GM21723 (cell line): ENCODE measurements around the gene LHX1.

ENCODE experiments used
- ATAC-seq: cut with Tn5 transposase; IDR thresholded peaks from one replicate; pipeline ENCODE4 v1.9.1; 2021; ENCODE audit warnings: mild to moderate bottlenecking, moderate library complexity; ENCODE audit not compliant: unreplicated experiment

LHX1 gene

GRCh38 chr17:36937001-36937958, at the start of gene LHX1:
LHX1 (plus strand) TSS chr17:36937475; CDS start chr17:36938198, 723 bp downstream.
- ATAC-seq = no peak

- no peak for ATAC-seq
Observed at GRCh38 chr17:36888236-36888951, 48.9 kb upstream of the LHX1 start.

- ATAC-seq = no peak
Observed at GRCh38 chr17:36889770-36890349, 47.4 kb upstream of the LHX1 start.

DNA sequence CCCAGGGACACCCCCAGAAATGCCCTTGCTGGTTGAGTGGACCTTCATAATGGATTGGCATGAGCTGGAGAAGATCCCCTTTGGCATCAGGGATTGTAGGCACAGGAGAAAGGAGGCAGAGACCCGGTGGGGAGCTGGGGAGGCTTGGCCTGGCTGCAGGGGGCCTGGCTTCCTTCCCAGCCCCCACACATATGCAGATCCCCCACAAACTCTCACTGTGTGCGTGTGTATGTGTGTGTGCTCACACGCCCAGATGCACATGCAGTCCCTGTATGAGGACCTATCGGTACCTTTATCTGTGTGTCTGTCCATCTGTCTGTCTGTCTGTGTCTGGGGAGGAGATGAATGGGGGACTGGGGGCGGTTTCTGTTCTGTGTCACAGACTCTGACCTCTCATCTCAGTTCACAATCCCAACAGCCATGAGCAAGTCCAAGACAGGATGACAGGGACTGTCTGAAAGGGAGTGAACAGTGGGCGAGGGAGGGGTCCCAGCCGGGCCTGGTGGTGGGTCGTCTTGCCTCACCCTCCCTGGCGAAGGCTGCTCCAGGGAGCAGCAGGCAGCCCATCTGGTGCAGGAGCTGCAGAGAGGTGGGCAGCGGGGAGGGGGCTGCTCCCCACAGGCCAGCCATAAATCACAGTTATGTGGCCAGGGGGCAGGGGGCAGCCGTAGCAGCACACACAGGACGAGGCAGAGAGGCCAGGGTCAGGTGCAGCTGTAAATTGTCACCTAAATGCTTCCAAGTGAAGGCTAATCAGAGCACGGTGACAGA, 46.7 kb upstream of the LHX1 start:
- ATAC-seq = no peak

DNA sequence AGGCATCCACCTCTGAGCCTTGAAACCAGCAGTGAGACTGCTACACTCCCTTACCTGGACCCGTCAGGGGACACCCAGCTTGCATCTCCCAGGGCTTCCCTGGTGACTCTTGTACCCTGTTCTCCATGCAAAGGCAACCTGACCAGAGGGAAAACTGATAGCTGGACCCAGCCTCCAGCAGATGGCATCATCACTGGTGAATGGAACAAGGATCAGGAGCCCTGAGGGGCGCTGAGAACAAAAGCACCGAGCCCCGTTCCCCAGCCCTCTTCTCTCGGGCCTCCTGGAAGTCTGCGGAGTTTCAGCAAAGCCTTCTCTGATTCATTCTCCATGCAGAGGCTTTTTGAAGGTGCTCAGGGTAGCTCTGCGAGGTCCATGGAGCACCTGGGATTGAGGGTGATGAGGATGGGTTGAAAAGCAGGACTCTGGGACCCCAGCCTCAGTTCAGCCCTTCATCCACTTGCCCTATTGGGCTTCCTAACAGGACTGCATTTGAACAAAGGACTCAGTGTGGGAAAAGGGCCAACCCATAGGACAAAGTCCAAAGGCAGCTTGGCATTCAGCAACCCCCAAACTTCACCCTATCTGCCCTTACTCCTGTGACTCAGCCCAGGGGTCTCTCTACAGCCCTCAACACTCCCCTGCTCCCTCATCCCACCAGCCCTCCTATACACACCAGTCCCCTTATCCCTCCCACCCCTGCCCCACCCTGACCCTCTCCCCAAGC, 45.0 kb upstream of the LHX1 start:
- ATAC-seq = no peak

DNA sequence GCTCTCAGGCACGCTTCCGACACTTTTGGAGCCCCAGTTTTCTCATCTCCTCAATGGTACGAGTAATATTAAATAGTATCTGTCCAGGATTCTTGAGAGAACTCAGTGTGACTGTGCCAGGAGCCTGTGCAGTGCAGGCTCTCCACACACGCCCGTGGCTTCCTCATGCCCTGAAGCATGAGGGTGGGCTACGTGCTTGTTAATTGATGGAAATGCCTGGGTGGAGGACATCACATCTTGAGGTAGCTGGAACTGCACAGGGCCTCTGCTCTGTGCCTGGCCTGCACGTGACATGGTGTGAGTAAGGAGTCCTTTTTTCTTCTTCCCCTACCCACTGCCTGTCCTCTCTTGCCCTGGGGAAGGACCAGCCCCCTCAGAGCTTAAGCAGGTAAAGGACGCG, 43.1 kb upstream of the LHX1 start:
- ATAC-seq = no peak

DNA sequence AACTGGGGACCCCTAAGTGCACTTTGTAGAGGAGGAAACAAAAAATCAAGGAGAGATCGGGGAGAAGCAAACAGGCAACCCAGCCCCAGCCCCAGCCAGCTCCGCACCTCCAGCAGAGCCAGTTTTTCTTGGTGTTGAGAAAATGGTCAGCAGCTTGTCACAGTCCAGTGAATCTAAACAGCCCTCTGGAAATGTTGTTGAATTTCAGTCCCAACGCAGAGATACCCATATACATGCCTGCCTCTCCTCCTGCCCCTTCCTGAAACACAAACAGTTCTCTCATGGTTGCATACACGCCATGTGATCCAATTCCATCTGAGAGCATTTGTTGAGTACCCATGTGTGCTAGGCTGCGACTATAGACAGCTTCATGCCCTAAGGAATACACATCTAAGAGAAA, 42.4 kb upstream of the LHX1 start:
- ATAC-seq = no peak

- no peak for ATAC-seq
Observed at GRCh38 chr17:36899250-36900159, 37.8 kb upstream of the LHX1 start.

DNA sequence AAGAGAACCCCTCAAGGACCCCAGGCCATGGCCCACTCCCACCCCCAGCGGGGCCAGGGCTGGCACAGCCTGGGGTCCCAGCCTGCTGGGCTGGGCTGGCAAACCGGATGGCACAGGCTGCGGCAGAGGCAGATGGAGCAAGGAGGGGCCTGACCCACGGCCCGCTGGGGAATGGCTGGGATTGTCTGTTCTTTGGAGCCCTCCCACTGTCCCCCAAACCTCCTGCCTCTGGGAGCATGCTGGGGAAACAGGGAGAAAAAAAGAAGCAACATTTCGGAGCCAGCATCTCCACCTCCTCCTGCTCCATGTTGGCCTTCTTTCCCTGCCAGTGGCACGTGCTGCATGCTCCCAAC, 37.1 kb upstream of the LHX1 start:
- no peak for ATAC-seq

DNA sequence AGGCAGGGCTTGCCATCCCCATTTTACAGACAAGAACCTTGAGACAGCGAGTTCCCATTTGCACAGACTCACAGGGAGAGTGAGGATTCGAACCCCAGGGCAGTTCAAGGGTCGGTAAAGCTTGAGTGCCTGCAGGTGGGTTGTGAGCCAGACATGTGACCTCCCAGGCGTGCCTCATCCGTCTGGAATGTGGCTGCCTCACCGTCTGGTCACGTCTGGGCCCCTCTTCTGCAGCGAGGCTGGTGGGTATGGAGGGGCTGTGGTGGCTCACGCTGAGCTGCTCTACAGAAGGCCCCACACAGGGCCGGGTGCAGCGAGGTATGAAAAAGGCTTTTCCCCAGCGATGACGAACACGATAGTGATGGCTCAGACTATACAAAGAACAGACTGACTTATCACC, 35.8 kb upstream of the LHX1 start:
- ATAC-seq = no peak

DNA sequence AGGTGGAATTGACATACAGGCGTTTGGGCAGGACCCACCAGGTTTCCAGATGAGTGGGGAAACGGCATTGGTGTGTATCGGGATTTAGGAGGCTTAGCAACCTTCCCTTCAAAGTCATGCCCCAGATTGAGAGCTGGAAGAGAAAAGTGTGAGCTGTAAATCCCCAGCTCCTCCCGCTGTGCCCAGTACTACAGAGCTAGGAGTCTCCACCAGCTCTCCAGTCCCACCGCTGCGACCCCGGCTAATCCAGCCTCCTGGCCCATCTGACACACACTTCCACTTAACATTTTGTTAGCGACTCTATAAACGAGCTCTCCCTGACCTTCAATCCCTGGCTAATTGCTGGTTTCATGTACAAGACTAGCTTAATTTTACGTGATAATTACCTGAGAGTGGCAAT, 29.9 kb upstream of the LHX1 start:
- ATAC-seq = no peak

DNA sequence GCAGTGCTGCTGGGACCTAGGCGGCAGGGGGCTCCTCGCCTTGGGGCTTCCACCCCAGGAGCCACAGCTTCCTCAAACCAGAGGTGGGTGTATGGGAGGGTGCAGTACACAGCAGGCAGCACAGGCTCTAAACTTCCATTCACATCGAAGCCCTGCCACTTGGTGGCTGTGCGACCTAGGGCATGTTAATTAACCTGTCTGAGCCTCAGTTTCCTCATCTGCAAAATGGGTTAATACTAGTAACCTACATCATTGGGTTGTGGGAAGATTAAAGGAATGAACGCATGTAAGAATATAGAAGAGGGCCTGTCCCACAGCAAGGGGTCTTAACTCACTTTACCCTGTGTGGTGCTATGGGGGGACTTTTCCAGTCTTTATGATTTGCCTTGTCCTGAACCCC, 26.8 kb upstream of the LHX1 start:
- ATAC-seq = no peak

- no peak for ATAC-seq
Observed at GRCh38 chr17:36911001-36911400, 26.3 kb upstream of the LHX1 start.

DNA sequence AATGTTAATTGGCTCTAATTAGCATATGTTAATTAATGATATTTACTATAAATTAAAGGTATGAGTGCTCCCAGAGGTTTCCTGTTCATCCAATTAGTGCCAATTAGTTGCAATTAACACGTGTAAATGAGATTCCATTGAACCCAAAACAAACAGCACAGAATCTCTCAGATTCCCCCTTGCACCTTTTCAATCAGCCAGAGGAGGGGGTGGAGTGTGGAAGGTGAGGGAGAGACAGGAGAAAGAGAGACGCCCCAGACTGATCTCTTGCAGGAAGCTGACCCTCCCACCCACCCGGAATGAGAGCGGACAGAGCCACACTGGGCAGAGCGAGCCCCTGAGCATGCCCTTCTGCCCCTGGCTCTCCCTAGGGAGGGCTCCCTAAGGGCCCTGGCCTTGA, 24.1 kb upstream of the LHX1 start:
- ATAC-seq = no peak

GRCh38 chr17:36918211-36918691, 19.0 kb upstream of the LHX1 start:
- no peak for ATAC-seq

DNA sequence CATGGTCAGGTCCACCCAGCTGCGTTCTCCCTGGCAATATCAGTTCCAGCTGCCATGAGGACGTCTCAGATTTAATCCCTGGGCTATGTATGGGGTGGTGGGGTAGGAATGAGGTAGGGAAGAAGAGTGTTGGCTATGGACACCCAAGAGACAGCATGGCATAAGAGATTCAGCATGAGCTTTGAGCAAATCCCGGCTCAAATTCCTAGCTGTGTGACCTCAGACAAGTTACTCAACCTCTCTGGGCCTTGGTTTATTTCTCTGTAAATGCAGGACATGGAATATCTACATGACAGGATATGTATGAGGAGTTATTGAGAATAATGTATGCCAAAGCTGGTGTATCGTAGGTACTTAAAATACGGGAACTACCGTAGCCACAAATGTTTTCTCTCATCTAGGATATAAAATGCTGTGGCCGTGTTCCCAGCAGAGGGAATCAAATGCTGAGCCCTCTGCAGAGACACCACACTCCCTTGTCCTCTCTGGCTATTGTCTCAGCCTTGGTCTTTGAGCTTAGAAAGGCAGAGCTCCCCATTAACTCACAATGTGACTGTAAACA, 17.8 kb upstream of the LHX1 start:
- no peak for ATAC-seq

GRCh38 chr17:36920032-36921005, 17.0 kb upstream of the LHX1 start:
- no peak for ATAC-seq
